Measurements from ENCODE around the gene ABRAXAS1. TPM values are rescaled to one million over a fixed set of nuclear protein-coding genes. Genes with fewer than 3 reads are reported as not detected.

The ABRAXAS1 gene
- total and polyA plus RNA-seq, 4 donors, result 10.6 to 21.0 (median 12.7) TPM

GRCh38 chr4:83473423-83473822 lies 11.5 kb downstream of the ABRAXAS1 start:
- H3K9me3 ChIP-seq (ENCODE audit: control insufficient read depth, low read length), result no peaks in the 10 kb centered on the region
- DNase-seq (no peak), ATAC-seq (ENCODE audit: low FRiP score) (no peak)
- no peaks in the 10 kb centered on the region for H3K4me1 ChIP-seq (ENCODE audit: control insufficient read depth in 1 of 2, insufficient read depth in 2 of 2, low read length in 2 of 2)
- no peak overlapping the region for H3K27ac ChIP-seq (ENCODE audit: low read depth in 1 of 2, low read length in 2 of 2)
- H3K36me3 ChIP-seq (ENCODE audit: control insufficient read depth in 1 of 2, insufficient read depth in 2 of 2, low read length in 1 of 2), result peaks cover 0 to 3% of the 10 kb centered on the region in 2 donors
- H3K27me3 ChIP-seq (ENCODE audit: control insufficient read depth in 1 of 2, insufficient read depth in 2 of 2, low read length in 1 of 2), result no peaks in the 10 kb centered on the region
- no peak overlapping the region for H3K4me3 ChIP-seq (ENCODE audit: low read length in 2 of 2)
- intact Hi-C loops (cut with DNase I), result no loop called here
- WGBS, 2 donors, result 82 to 94% methylated on average over 4 of the region's 4 CpGs

- 0% methylated on average over 7 of the region's 7 CpGs for WGBS, 2 donors
- peak overlapping the region in 1 of 2 donors; percentile 72 for H3K27ac ChIP-seq (ENCODE audit: low read depth in 1 of 2, low read length in 2 of 2)
- H3K4me1 ChIP-seq (ENCODE audit: control insufficient read depth in 1 of 2, insufficient read depth in 2 of 2, low read length in 2 of 2), result peaks cover 4 to 5% of the 10 kb centered on the region in 2 donors
- H3K9me3 ChIP-seq (ENCODE audit: control insufficient read depth, low read length), result no peaks in the 10 kb centered on the region
- peaks cover 3 to 4% of the 10 kb centered on the region in 2 donors for H3K36me3 ChIP-seq (ENCODE audit: control insufficient read depth in 1 of 2, insufficient read depth in 2 of 2, low read length in 1 of 2)
- H3K27me3 ChIP-seq (ENCODE audit: control insufficient read depth in 1 of 2, insufficient read depth in 2 of 2, low read length in 1 of 2), result no peaks in the 10 kb centered on the region
- DNase-seq (no peak), ATAC-seq (ENCODE audit: low FRiP score) (no peak)
- H3K4me3 ChIP-seq (ENCODE audit: low read length in 2 of 2), result peak overlapping the region; percentile 93 to 96
- intact Hi-C loops (cut with DNase I), result loop anchor here (5.0 to 10.0 kb wide), 3 partner anchors 171 to 1081 kb away; partner anchors contain the start of genes COQ2 (in 2 of the 2) and HNRNPD (in 1 of the 2)
These were observed 28.8 kb downstream of the ABRAXAS1 start for GRCh38 chr4:83456184-83456501.

GRCh38 chr4:83455281-83456183 lies 29.4 kb downstream of the ABRAXAS1 start, which contains the start of the genes HELQ and MRPS18C:
Gene HELQ, minus strand, starts transcription at chr4:83455823. Its CDS starts 130 bp downstream, at chr4:83455693.
Gene MRPS18C, plus strand, starts transcription at chr4:83456058. Its CDS starts 20 bp downstream, at chr4:83456078.
- intact Hi-C loops (cut with DNase I), result loop anchor here (2.0 to 10.0 kb wide), 4 partner anchors 29 to 1081 kb away; partner anchors contain the start of genes COQ2 (in 2 of the 2), ABRAXAS1 (in 1 of the 2) and HNRNPD (in 1 of the 2)
- no peaks in the 10 kb centered on the region for H3K27me3 ChIP-seq (ENCODE audit: control insufficient read depth in 1 of 2, insufficient read depth in 2 of 2, low read length in 1 of 2)
- ATAC-seq (ENCODE audit: low FRiP score) (peak; percentile 98), DNase-seq (peak; percentile 96 to 98)
- peaks cover 4 to 5% of the 10 kb centered on the region in 2 donors for H3K4me1 ChIP-seq (ENCODE audit: control insufficient read depth in 1 of 2, insufficient read depth in 2 of 2, low read length in 2 of 2)
- H3K36me3 ChIP-seq (ENCODE audit: control insufficient read depth in 1 of 2, insufficient read depth in 2 of 2, low read length in 1 of 2), result peaks cover 3 to 4% of the 10 kb centered on the region in 2 donors
- H3K27ac ChIP-seq (ENCODE audit: low read depth in 1 of 2, low read length in 2 of 2), result peak within 1 kb of the TSS; percentile 71 to 95
- H3K4me3 ChIP-seq (ENCODE audit: low read length in 2 of 2), result peak within 1 kb of the TSS; percentile 93 to 96
- 0% methylated on average over 58 of the region's 58 CpGs for WGBS, 2 donors
- H3K9me3 ChIP-seq (ENCODE audit: control insufficient read depth, low read length), result no peaks in the 10 kb centered on the region

DNA sequence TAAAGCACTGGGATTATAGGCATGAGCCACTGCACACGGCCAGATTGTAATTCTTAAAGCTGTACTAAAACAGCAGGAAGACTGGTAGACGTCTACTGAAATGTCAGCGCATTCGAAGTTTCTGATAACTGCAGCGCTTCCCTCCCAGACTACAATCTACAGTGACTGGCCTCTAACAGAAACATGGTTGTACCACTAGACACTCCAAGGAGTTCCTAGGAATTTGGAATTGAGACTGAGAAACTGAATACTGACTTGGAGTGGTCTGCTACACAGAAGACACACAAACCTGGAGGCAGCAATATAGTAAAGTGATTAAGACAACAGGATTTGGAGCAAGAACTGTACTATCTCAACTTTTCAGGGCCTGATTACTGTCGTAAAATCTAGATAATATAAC lies 30.2 kb downstream of the ABRAXAS1 start:
- Histone ChIP-seq H3K9me3 (ENCODE audit: control insufficient read depth, low read length) (no peaks in the 10 kb centered on the region), H3K4me3 (ENCODE audit: low read length in 2 of 2) (peak overlapping the region; percentile 74 to 85), H3K36me3 (ENCODE audit: control insufficient read depth in 1 of 2, insufficient read depth in 2 of 2, low read length in 1 of 2) (peaks cover 3 to 4% of the 10 kb centered on the region in 2 donors), H3K27ac (ENCODE audit: low read depth in 1 of 2, low read length in 2 of 2) (peak overlapping the region in 1 of 2 donors; percentile 62), H3K4me1 (ENCODE audit: control insufficient read depth in 1 of 2, insufficient read depth in 2 of 2, low read length in 2 of 2) (peaks cover 4 to 5% of the 10 kb centered on the region in 2 donors), H3K27me3 (ENCODE audit: control insufficient read depth in 1 of 2, insufficient read depth in 2 of 2, low read length in 1 of 2) (no peaks in the 10 kb centered on the region)
- ATAC-seq (ENCODE audit: low FRiP score) (no peak), DNase-seq (no peak)
- intact Hi-C loops (cut with DNase I), result loop anchor here (2.0 to 10.0 kb wide), 4 partner anchors 30 to 1080 kb away; partner anchors contain the start of genes COQ2 (in 2 of the 2), ABRAXAS1 (in 1 of the 2) and HNRNPD (in 1 of the 2)
- 5% methylated on average over 6 of the region's 6 CpGs for WGBS, 2 donors

GRCh38 chr4:83449009-83449408 lies 35.9 kb downstream of the ABRAXAS1 start:
- Histone ChIP-seq H3K27ac (ENCODE audit: low read depth in 1 of 2, low read length in 2 of 2) (no peak overlapping the region), H3K4me1 (ENCODE audit: control insufficient read depth in 1 of 2, insufficient read depth in 2 of 2, low read length in 2 of 2) (peaks cover 0 to under 1% of the 10 kb centered on the region in 2 donors), H3K36me3 (ENCODE audit: control insufficient read depth in 1 of 2, insufficient read depth in 2 of 2, low read length in 1 of 2) (peaks cover 2 to 3% of the 10 kb centered on the region in 2 donors), H3K4me3 (ENCODE audit: low read length in 2 of 2) (no peak overlapping the region), H3K9me3 (ENCODE audit: control insufficient read depth, low read length) (no peaks in the 10 kb centered on the region), H3K27me3 (ENCODE audit: control insufficient read depth in 1 of 2, insufficient read depth in 2 of 2, low read length in 1 of 2) (no peaks in the 10 kb centered on the region)
- 68 to 86% methylated on average over 2 of the region's 2 CpGs for WGBS, 2 donors
- ATAC-seq (ENCODE audit: low FRiP score) (no peak), DNase-seq (no peak)
- intact Hi-C loops (cut with DNase I), result no loop called here

GRCh38 chr4:83440899-83441298 lies 44.0 kb downstream of the ABRAXAS1 start:
- ATAC-seq (ENCODE audit: low FRiP score), result no peak
- Histone ChIP-seq H3K4me1 (ENCODE audit: control insufficient read depth in 1 of 2, insufficient read depth in 2 of 2, low read length in 2 of 2) (no peaks in the 10 kb centered on the region), H3K9me3 (ENCODE audit: control insufficient read depth, low read length) (no peaks in the 10 kb centered on the region), H3K27me3 (ENCODE audit: control insufficient read depth in 1 of 2, insufficient read depth in 2 of 2, low read length in 1 of 2) (no peaks in the 10 kb centered on the region), H3K4me3 (ENCODE audit: low read length in 2 of 2) (no peak overlapping the region), H3K36me3 (ENCODE audit: control insufficient read depth in 1 of 2, insufficient read depth in 2 of 2, low read length in 1 of 2) (peaks cover 0 to 8% of the 10 kb centered on the region in 2 donors), H3K27ac (ENCODE audit: low read depth in 1 of 2, low read length in 2 of 2) (no peak overlapping the region)
- WGBS, 2 donors, result 68 to 71% methylated on average over 3 of the region's 3 CpGs
- intact Hi-C loops (cut with DNase I), result no loop called here
- DNase-seq, result no peak

- 87 to 92% methylated on average over 1 of the region's 1 CpG for WGBS, 2 donors
- peaks cover 0 to 8% of the 10 kb centered on the region in 2 donors for H3K36me3 ChIP-seq (ENCODE audit: control insufficient read depth in 1 of 2, insufficient read depth in 2 of 2, low read length in 1 of 2)
These were observed 44.6 kb downstream of the ABRAXAS1 start for GRCh38 chr4:83440148-83440814.

GRCh38 chr4:83438719-83439118 lies 46.2 kb downstream of the ABRAXAS1 start:
- ATAC-seq (ENCODE audit: low FRiP score), result no peak
- intact Hi-C loops (cut with DNase I), result no loop called here
- H3K4me1 ChIP-seq (ENCODE audit: control insufficient read depth in 1 of 2, insufficient read depth in 2 of 2, low read length in 2 of 2), result no peaks in the 10 kb centered on the region
- H3K36me3 ChIP-seq (ENCODE audit: control insufficient read depth in 1 of 2, insufficient read depth in 2 of 2, low read length in 1 of 2), result peaks cover 0 to 6% of the 10 kb centered on the region in 2 donors
- H3K9me3 ChIP-seq (ENCODE audit: control insufficient read depth, low read length), result no peaks in the 10 kb centered on the region
- no peak for DNase-seq
- no peaks in the 10 kb centered on the region for H3K27me3 ChIP-seq (ENCODE audit: control insufficient read depth in 1 of 2, insufficient read depth in 2 of 2, low read length in 1 of 2)
- no peak overlapping the region for H3K4me3 ChIP-seq (ENCODE audit: low read length in 2 of 2)
- H3K27ac ChIP-seq (ENCODE audit: low read depth in 1 of 2, low read length in 2 of 2), result no peak overlapping the region

More at GRCh38 chr4:83440148-83440814, 44.6 kb downstream of the ABRAXAS1 start:
- no peaks in the 10 kb centered on the region for H3K4me1 ChIP-seq (ENCODE audit: control insufficient read depth in 1 of 2, insufficient read depth in 2 of 2, low read length in 2 of 2)
- H3K4me3 ChIP-seq (ENCODE audit: low read length in 2 of 2), result no peak overlapping the region
- DNase-seq (no peak), ATAC-seq (ENCODE audit: low FRiP score) (no peak)
- no peaks in the 10 kb centered on the region for H3K9me3 ChIP-seq (ENCODE audit: control insufficient read depth, low read length)
- no peak overlapping the region for H3K27ac ChIP-seq (ENCODE audit: low read depth in 1 of 2, low read length in 2 of 2)
- intact Hi-C loops (cut with DNase I), result no loop called here
- H3K27me3 ChIP-seq (ENCODE audit: control insufficient read depth in 1 of 2, insufficient read depth in 2 of 2, low read length in 1 of 2), result no peaks in the 10 kb centered on the region
